Astrocyte (in vitro differentiated cells and primary cell): ENCODE data around the gene DPPA2. TPM values are rescaled to one million over a fixed set of nuclear protein-coding genes. Genes with fewer than 3 reads are reported as not detected.
"Not testable (repeated sequence)": the region's sequence is repeated elsewhere in the genome, so short reads cannot be mapped to it uniquely, and the experiment has no call there.

Experiments
- DNase-seq: peaks from one replicate; pipeline ENCODE4 v3.0.0-alpha.2; 2010; ENCODE audit warnings: low read depth
- FAIRE-seq: peaks from 2 replicates; lab custom pipeline; 2011; peaks lifted over from hg19 to GRCh38; lab: Jason Lieb, UNC
- H2AFZ ChIP-seq: 2 replicates; pipeline ENCODE4 v1.6.0; 2012; ENCODE audit warnings: low read depth, low read length, inconsistent platforms
- H3K27ac ChIP-seq: 2 replicates; pipeline ENCODE4 v1.5.1; 2011; ENCODE audit warnings: low read depth, low read length, inconsistent platforms
- H3K27me3 ChIP-seq: 2 replicates; pipeline ENCODE4 v1.6.0; 2011; ENCODE audit warnings: low read length, inconsistent platforms; ENCODE audit not compliant: insufficient read depth
- H3K36me3 ChIP-seq: 2 replicates; pipeline ENCODE4 v1.5.1; 2011; ENCODE audit warnings: low read length, inconsistent platforms; ENCODE audit not compliant: insufficient read depth
- H3K4me1 ChIP-seq: 2 replicates; pipeline ENCODE4 v1.5.1; 2011; ENCODE audit warnings: low read length, inconsistent platforms; ENCODE audit not compliant: insufficient read depth
- H3K4me2 ChIP-seq: 2 replicates; pipeline ENCODE4 v1.6.0; 2012; ENCODE audit warnings: low read length, inconsistent platforms
- H3K4me3 ChIP-seq: 2 replicates; pipeline ENCODE4 v1.5.1; 2011; ENCODE audit warnings: low read depth, mild to moderate bottlenecking, low read length, inconsistent platforms; ENCODE audit not compliant: insufficient read depth
- H3K79me2 ChIP-seq: 2 replicates; pipeline ENCODE4 v1.6.0; 2012; ENCODE audit warnings: mild to moderate bottlenecking, low read length, inconsistent platforms; ENCODE audit not compliant: insufficient read depth
- H3K9ac ChIP-seq: 2 replicates; pipeline ENCODE4 v1.6.0; 2012; ENCODE audit warnings: mild to moderate bottlenecking, low read length, inconsistent platforms
- H3K9me3 ChIP-seq: 2 replicates; pipeline ENCODE4 v1.5.1; 2012; ENCODE audit warnings: low read depth, mild to moderate bottlenecking, low read length, inconsistent platforms; ENCODE audit not compliant: insufficient read depth
- H4K20me1 ChIP-seq: 2 replicates; pipeline ENCODE4 v1.6.0; 2012; ENCODE audit warnings: low read length, inconsistent platforms; ENCODE audit not compliant: insufficient read depth
- H3K27ac Mint-ChIP-seq: one replicate; pipeline ENCODE4 v1.8.0; 2021; ENCODE audit warnings: mild to moderate bottlenecking, mixed read lengths; ENCODE audit not compliant: unreplicated experiment
- H3K27me3 Mint-ChIP-seq: one replicate; pipeline ENCODE4 v1.8.0; 2021; ENCODE audit warnings: low read depth, mixed read lengths; ENCODE audit not compliant: unreplicated experiment
- H3K36me3 Mint-ChIP-seq: one replicate; pipeline ENCODE4 v1.8.0; 2021; ENCODE audit warnings: low read depth, mixed read lengths; ENCODE audit not compliant: unreplicated experiment
- H3K4me1 Mint-ChIP-seq: one replicate; pipeline ENCODE4 v1.8.0; 2021; ENCODE audit warnings: low read depth, mixed read lengths; ENCODE audit not compliant: unreplicated experiment
- H3K4me3 Mint-ChIP-seq: one replicate; pipeline ENCODE4 v1.8.0; 2021; ENCODE audit warnings: mild to moderate bottlenecking, moderate library complexity, mixed read lengths; ENCODE audit not compliant: unreplicated experiment
- H3K9me3 Mint-ChIP-seq: one replicate; pipeline ENCODE4 v1.8.0; 2021; ENCODE audit warnings: mild to moderate bottlenecking, mixed read lengths; ENCODE audit not compliant: unreplicated experiment
- EZH2 ChIP-seq: IDR thresholded peaks from 2 replicates; pipeline ENCODE4 v1.6.1; 2012; ENCODE audit warnings: mild to moderate bottlenecking, low read length, inconsistent platforms; ENCODE audit not compliant: insufficient read depth
- total RNA-seq: library from RNA; stranded (reverse); gene quantifications from 2 replicates; pipeline ENCODE4 v1.2.1, GENCODE V29; 2021
- TF ChIP-seq, protein P1 (sequence below): IDR thresholded peaks from 2 replicates; pipeline ENCODE4 v1.5.1; 2011; ENCODE audit warnings: low read depth, mild to moderate bottlenecking, inconsistent platforms, low read length, moderate library complexity; ENCODE audit not compliant: insufficient read depth

Gene DPPA2
- total RNA-seq, 1 donor from 2014 or later: 0.89 TPM

DNA sequence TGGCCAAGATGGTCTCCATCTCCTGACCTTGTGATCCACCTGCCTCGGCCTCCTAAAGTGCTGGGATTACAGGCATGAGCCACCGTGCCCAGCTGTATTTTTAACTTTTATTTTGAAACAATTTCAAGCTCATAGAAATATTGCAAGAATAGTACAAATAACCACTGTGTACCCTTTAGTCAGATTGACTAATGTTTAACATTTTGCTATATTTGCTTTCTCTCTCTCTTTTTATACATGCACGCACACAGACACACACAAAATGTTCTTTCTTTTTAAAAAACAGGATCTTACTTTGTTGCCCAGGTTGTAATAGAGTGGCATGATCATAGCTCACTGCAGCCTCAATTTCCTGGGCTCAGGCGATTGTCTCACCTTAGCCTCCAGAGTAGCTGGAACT lies 46.5 kb upstream of the DPPA2 start:
- Histone ChIP-seq H3K9ac (no peak overlapping the region), H3K27ac (no peak overlapping the region), H3K27me3 (no peaks in the 10 kb centered on the region), H3K36me3 (no peaks in the 10 kb centered on the region), H3K4me2 (no peak overlapping the region), H2AFZ (no peak overlapping the region), H3K9me3 (no peaks in the 10 kb centered on the region), H3K79me2 (no peaks in the 10 kb centered on the region), H3K4me3 (no peak overlapping the region), H4K20me1 (no peaks in the 10 kb centered on the region), H3K4me1 (no peaks in the 10 kb centered on the region)
- H3K27me3 Mint-ChIP-seq: no peaks in the 10 kb centered on the region
- DNase-seq: no peak
- no peaks in the 10 kb centered on the region for H3K9me3 Mint-ChIP-seq
- H3K4me1 Mint-ChIP-seq: no peaks in the 10 kb centered on the region
- H3K36me3 Mint-ChIP-seq: no peaks in the 10 kb centered on the region
- no peak for FAIRE-seq
- TF ChIP-seq EZH2: no peak
- TF ChIP-seq, protein P1, sequence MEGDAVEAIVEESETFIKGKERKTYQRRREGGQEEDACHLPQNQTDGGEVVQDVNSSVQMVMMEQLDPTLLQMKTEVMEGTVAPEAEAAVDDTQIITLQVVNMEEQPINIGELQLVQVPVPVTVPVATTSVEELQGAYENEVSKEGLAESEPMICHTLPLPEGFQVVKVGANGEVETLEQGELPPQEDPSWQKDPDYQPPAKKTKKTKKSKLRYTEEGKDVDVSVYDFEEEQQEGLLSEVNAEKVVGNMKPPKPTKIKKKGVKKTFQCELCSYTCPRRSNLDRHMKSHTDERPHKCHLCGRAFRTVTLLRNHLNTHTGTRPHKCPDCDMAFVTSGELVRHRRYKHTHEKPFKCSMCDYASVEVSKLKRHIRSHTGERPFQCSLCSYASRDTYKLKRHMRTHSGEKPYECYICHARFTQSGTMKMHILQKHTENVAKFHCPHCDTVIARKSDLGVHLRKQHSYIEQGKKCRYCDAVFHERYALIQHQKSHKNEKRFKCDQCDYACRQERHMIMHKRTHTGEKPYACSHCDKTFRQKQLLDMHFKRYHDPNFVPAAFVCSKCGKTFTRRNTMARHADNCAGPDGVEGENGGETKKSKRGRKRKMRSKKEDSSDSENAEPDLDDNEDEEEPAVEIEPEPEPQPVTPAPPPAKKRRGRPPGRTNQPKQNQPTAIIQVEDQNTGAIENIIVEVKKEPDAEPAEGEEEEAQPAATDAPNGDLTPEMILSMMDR: no peak
- H3K27ac Mint-ChIP-seq: no peak overlapping the region
- H3K4me3 Mint-ChIP-seq: no peak overlapping the region

DNA sequence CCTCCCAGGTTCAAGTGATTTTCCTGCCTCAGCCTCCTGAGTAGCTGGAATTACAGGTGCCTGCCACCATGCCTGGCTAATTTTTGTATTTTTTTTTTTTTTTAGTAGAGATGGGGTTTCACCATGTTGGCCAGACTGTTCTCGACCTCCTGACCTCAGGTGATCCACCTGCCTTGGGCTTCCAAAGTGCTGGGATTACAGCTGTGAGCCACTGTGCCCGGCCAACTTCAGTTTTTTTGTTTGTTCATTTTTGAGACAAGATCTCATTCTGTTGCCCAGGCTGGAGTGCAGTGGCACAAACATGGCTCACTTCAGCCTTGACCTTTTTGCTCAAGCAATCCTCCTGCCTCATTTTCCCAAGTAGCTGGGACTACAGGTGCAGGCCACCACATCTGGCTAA lies 42.5 kb upstream of the DPPA2 start:
- DNase-seq, H3K4me3 Mint-ChIP-seq, FAIRE-seq: not testable (repeated sequence)

DNA sequence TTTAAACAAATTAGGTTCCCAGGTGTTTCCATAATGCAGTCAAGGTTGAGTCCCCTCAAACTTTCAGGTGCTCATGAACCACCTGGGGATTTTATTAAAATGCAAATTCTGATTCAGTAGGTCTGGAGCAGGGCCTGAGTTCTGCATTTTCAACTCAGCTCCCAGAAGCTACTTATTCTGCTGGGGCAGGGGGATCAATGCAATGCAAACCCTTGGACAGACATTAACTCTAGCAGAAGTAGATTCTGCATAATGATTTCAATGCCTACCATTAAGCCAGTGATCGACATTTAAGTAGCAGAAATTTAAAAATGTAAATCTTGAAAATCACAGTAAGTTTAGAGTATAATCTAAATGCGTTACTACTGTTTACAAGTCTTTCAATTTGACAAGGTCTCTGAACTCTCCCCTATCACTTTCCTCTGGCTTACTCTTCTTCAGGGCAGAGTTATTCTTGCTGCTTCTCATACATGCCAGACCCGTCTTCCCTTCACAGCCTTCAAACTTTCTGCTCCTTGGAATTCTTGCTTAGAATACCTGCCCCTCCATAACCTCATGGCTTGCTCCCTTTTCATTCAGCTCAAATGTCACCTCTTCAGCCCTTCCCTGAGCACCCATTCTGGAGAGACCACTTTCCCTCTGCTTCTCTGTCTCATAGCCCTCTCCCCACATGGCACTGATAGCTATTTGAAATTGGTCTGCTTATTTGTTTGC lies 40.3 kb upstream of the DPPA2 start:
- no peaks in the 10 kb centered on the region for H4K20me1 ChIP-seq
- no peaks in the 10 kb centered on the region for H3K79me2 ChIP-seq
- no peak overlapping the region for H2AFZ ChIP-seq
- H3K9ac ChIP-seq: no peak overlapping the region
- Mint-ChIP-seq H3K4me1 (peaks cover 14% of the 10 kb centered on the region), H3K4me3 (no peak overlapping the region), H3K27me3 (no peaks in the 10 kb centered on the region), H3K36me3 (no peaks in the 10 kb centered on the region), H3K27ac (no peak overlapping the region), H3K9me3 (no peaks in the 10 kb centered on the region)
- FAIRE-seq (no peak), DNase-seq (no peak)
- TF ChIP-seq, protein P1: no peak
- TF ChIP-seq EZH2: no peak
- no peaks in the 10 kb centered on the region for H3K9me3 ChIP-seq
- H3K27ac ChIP-seq: no peak overlapping the region
- H3K27me3 ChIP-seq: no peaks in the 10 kb centered on the region
- H3K4me2 ChIP-seq: no peak overlapping the region
- no peak overlapping the region for H3K4me3 ChIP-seq
- no peaks in the 10 kb centered on the region for H3K36me3 ChIP-seq
- no peaks in the 10 kb centered on the region for H3K4me1 ChIP-seq

More for the DNA sequence above, 42.5 kb upstream of the DPPA2 start:
- not testable (repeated sequence) for H3K9me3 ChIP-seq, H3K4me1 ChIP-seq, H3K27me3 Mint-ChIP-seq, H3K9ac ChIP-seq, H3K27ac Mint-ChIP-seq, H2AFZ ChIP-seq, H3K27ac ChIP-seq, H3K36me3 ChIP-seq, H3K36me3 Mint-ChIP-seq, H3K4me3 ChIP-seq, H4K20me1 ChIP-seq, H3K9me3 Mint-ChIP-seq, H3K27me3 ChIP-seq, H3K79me2 ChIP-seq, H3K4me2 ChIP-seq
- peaks cover 12% of the 10 kb centered on the region for H3K4me1 Mint-ChIP-seq
